ENCODE measurements around the gene RBM42.

RBM42 gene

GRCh38 chr19:35656700-35657099 lies 27.9 kb downstream of the RBM42 start:
- DNase-seq = no peak

GRCh38 chr19:35657904-35658700 lies 29.3 kb downstream of the RBM42 start:
- DNase-seq = peak; percentile 2

- no peak for DNase-seq
Measured at GRCh38 chr19:35661995-35662340, 33.1 kb downstream of the RBM42 start.

- DNase-seq = no peak
Measured at GRCh38 chr19:35663981-35664380, 35.1 kb downstream of the RBM42 start.

GRCh38 chr19:35665157-35665556 lies 36.3 kb downstream of the RBM42 start:
- no peak for DNase-seq

- DNase-seq = no peak
Measured at GRCh38 chr19:35665604-35666003, 36.8 kb downstream of the RBM42 start.

GRCh38 chr19:35666251-35666913 lies 37.5 kb downstream of the RBM42 start, which contains the start of gene UPK1A:
TSS of gene UPK1A (plus strand) at chr19:35666517. CDS start at chr19:35666813, 296 bp downstream.
- no peak for DNase-seq

- DNase-seq = no peak
Measured at GRCh38 chr19:35669566-35669965, 40.7 kb downstream of the RBM42 start.

- no peak for DNase-seq
Measured at GRCh38 chr19:35669974-35670373, 41.1 kb downstream of the RBM42 start.

GRCh38 chr19:35670686-35671085 lies 41.9 kb downstream of the RBM42 start:
- no peak for DNase-seq

- DNase-seq = no peak
Measured at GRCh38 chr19:35671818-35672217, 43.0 kb downstream of the RBM42 start.

- DNase-seq = peak; percentile 51
Measured at GRCh38 chr19:35673121-35673804, 44.4 kb downstream of the RBM42 start.

- DNase-seq = no peak
Measured at GRCh38 chr19:35675589-35676140, 46.8 kb downstream of the RBM42 start.
